GM12891 (cell line): Measurements from ENCODE around the gene AHSP.

Experiments
- DNase-seq: peaks from one replicate; pipeline ENCODE4 v3.0.0; 2011; ENCODE audit warnings: low spot score; ENCODE audit not compliant: insufficient read length
- FAIRE-seq: peaks from 2 replicates; lab custom pipeline; 2011; peaks lifted over from hg19 to GRCh38; lab: Jason Lieb, UNC
- PAX5 ChIP-seq: IDR thresholded peaks from 2 replicates; pipeline ENCODE4 v1.6.1; 2011; ENCODE audit warnings: low read length, moderate library complexity, mild to moderate bottlenecking; ENCODE audit not compliant: insufficient read depth, severe bottlenecking
- POLR2A ChIP-seq: IDR thresholded peaks from 2 replicates; pipeline ENCODE4 v1.6.1; 2011; ENCODE audit warnings: low read depth, low read length, control low read depth
- POLR2AphosphoS5 ChIP-seq: IDR thresholded peaks from 2 replicates; pipeline ENCODE4 v1.6.1; 2011; ENCODE audit warnings: low read depth, low read length, control low read depth
- POU2F2 ChIP-seq: IDR thresholded peaks from 2 replicates; pipeline ENCODE4 v1.6.1; 2011; ENCODE audit warnings: low read depth, mild to moderate bottlenecking, control low read depth, low read length, moderate library complexity
- SPI1 ChIP-seq: IDR thresholded peaks from 2 replicates; pipeline ENCODE4 v1.6.1; 2011; ENCODE audit warnings: low read depth, low read length, control low read depth
- TAF1 ChIP-seq: IDR thresholded peaks from 2 replicates; pipeline ENCODE4 v1.6.1; 2011; ENCODE audit warnings: low read depth, low read length, control low read depth

Gene AHSP

DNA sequence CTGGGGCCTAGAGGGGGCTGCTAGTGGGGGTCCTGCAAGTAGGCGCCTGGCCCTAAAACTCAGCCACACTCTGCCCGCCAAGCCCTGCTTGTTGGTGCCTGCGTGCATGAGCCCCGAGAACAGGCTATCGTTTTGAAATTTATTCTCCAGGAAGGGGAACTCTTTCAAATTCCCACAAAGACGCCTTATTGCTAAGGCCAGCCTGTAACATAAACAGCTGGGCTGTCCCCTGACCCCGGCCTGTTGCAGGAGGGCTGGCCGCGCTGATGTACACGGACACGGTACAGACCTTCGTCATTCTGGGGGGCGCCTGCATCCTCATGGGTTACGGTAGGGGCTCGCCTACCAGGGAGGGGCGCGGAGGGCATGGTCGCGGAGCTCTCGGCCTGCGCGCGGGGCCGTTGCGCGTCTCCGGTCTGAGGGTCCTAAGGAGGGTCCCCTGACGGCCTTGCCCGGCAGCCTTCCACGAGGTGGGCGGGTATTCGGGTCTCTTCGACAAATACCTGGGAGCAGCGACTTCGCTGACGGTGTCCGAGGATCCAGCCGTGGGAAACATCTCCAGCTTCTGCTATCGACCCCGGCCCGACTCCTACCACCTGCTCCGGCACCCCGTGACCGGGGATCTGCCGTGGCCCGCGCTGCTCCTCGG is 40.5 kb upstream of the AHSP start:
- no peak for DNase-seq
- no peak for TF ChIP-seq PAX5
- TF ChIP-seq POLR2AphosphoS5, result no peak
- no peak for FAIRE-seq

DNA sequence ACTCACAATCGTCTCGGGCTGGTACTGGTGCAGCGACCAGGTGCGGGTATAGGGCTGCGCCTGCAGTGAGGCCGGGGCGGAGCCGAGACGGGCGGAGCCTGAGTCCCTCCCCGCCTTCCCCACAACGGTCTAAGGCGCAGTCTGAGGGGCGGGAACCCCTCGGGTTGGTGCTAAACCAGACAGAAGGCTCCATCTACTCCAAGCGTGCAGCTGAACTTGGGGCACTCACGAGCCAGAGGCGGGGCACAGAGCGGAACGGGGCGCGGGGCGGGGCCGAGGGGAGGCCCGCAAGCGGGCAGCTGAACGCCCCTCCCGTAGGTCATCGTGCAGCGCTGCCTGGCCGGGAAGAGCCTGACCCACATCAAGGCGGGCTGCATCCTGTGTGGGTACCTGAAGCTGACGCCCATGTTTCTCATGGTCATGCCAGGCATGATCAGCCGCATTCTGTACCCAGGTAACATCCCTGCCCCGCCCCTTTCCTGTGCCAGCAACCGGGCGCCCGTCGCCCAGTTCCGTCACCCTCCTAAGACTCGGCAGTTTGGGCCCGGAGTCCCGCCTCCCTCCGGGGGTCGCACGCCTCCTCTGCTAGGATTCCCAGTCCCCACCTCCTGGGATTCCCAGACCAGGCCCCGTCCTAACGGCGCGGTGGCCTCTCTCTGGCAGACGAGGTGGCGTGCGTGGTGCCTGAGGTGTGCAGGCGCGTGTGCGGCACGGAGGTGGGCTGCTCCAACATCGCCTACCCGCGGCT is 39.8 kb upstream of the AHSP start:
- DNase-seq (peak; percentile 93), FAIRE-seq (peak; percentile 89)
- TF ChIP-seq SPI1 (no peak), POLR2A (no peak)

DNA sequence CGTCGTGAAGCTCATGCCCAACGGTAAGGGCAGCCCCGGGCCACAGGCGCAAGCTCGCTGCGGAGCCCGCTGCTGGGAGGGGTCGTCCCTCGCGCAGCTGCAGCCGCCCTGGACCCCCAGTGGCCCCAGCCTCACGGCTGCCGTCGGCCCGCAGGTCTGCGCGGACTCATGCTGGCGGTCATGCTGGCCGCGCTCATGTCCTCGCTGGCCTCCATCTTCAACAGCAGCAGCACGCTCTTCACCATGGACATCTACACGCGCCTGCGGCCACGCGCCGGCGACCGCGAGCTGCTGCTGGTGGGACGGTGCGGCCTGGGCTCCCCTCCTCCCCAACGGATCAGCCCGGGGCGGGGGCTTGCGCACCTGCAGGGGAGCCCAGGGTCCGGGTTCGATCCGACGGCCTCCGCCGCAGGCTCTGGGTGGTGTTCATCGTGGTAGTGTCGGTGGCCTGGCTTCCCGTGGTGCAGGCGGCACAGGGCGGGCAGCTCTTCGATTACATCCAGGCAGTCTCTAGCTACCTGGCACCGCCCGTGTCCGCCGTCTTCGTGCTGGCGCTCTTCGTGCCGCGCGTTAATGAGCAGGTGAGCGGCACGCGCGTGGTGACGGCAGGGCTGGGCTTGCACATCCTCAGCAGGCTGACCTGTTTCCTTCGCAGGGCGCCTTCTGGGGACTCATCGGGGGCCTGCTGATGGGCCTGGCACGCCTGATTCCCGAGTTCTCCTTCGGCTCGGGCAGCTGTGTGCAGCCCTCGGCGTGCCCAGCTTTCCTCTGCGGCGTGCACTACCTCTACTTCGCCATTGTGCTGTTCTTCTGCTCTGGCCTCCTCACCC is 39.0 kb upstream of the AHSP start:
- no peak for TF ChIP-seq PAX5
- TF ChIP-seq POLR2AphosphoS5, result no peak
- no peak for TF ChIP-seq TAF1
- no peak for TF ChIP-seq POLR2A
- DNase-seq (no peak), FAIRE-seq (peak; percentile 31)

DNA sequence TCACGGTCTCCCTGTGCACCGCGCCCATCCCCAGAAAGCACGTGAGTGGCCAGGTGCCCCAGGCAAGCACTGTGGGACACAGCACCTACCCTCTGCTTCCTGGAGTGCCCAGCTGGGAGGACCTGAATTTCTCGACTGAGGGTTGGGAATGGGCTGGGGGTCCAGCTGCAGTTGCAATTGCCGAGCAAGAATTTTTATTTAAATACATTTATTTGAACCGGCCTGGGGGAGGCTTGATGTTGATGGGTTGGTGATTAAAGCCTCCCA is 38.5 kb upstream of the AHSP start:
- FAIRE-seq, result no peak
- TF ChIP-seq POLR2AphosphoS5 (no peak), TAF1 (no peak), POLR2A (no peak), PAX5 (no peak)
- DNase-seq, result no peak

DNA sequence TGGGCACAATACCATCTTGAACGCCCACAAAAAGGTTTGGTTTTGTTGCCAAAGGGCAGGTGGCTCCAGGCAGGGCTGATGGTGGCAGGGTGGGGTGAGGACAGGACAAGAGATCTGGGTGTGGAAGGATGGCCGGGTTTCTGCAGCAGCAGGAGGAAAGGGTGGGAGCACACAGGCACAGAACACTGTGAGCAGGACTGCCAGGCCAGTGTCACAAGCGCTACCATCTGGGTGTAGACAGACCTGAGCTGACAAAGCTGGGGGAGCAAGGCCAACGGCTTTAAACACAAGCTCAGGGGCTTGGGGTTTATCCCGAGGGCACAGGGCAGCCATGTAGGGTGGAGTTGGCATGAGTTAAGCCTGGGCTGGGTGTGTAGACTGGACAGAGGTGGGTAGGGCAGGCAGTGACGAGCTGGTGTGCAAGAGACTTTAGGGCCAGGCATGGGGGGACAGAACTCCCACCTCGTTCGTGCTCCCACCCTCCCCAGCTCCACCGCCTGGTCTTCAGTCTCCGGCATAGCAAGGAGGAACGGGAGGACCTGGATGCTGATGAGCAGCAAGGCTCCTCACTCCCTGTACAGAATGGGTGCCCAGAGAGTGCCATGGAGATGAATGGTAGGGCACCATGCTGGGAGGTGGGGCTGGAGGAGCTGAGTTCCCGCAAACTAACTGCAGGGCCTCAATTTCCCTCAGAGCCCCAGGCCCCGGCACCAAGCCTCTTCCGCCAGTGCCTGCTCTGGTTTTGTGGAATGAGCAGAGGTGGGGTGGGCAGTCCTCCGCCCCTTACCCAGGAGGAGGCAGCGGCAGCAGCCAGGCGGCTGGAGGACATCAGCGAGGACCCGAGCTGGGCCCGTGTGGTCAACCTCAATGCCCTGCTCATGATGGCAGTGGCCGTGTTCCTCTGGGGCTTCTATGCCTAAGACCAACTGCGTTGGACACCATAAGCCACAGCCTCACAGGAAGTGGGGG is 37.8 kb upstream of the AHSP start:
- FAIRE-seq (no peak), DNase-seq (no peak)
- no peak for TF ChIP-seq POU2F2
- TF ChIP-seq SPI1, result no peak
- TF ChIP-seq POLR2AphosphoS5, result no peak
- TF ChIP-seq TAF1, result no peak
- TF ChIP-seq PAX5, result no peak
- no peak for TF ChIP-seq POLR2A

DNA sequence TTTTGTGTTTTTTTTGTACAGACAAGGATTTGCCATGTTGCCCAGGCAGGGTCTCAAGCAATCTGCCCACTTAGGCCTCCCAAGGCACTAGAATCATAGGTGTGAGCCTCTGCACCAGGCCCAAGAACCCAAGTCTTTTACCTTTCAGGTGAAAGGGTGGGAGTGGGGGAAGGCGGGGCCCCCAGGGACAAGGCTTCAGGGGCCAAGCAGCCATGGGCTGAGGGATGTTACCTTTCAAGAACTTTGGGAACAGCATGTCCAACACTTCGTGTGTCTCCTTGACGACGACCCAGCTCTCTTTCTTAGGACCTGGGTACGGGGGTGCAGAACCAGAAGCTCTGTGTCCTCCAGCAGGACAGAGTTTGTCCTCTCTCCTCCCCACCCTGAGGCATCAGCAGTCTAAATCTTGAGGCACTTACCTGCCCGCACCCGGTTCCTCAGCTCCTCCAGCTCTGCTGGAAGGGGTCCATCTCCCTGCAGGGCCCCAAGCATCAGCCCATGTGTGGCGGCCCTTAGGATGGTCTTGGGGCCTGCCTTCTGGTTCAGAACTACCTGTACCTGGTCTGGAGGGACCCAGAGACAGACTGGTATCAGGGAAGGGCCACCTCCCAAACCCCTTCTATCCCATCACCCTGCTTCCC is 35.8 kb upstream of the AHSP start:
- FAIRE-seq, result no peak
- no peak for DNase-seq
- TF ChIP-seq PAX5 (no peak), POLR2AphosphoS5 (no peak), POLR2A (no peak), TAF1 (no peak), SPI1 (no peak), POU2F2 (no peak)

DNA sequence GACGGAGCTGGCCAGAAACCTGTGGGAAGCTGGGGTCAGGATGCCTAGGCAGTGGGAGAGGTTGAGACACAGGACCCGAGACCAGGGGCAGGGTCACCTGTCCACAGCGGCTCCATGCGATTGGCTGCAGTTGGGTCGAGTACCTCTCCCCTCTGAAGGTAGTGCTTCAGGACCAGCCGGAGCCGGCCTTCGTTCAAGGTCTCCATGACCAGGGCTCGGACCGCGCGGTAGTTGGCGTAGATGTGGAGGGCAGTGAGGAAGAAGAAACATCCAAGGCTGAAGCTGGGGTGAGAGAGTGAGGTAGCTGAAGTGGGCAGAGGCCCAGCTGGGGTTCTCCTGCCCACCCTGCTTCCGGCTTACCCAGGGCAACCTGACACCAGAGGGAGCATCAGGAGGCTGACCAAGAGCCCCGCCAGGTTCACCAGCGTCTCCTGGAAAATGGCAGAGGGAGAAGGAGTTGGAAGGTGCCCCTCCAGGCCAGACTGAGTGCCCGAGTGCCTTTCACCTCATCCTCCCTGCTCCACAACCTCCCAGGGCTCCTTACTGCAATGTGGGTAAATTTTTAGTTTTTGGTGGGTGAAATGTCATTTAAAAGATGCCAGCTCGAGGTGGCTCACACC is 34.1 kb upstream of the AHSP start:
- FAIRE-seq, result no peak
- TF ChIP-seq PAX5 (no peak), SPI1 (no peak), POLR2A (no peak), POU2F2 (no peak), TAF1 (no peak), POLR2AphosphoS5 (no peak)
- no peak for DNase-seq

DNA sequence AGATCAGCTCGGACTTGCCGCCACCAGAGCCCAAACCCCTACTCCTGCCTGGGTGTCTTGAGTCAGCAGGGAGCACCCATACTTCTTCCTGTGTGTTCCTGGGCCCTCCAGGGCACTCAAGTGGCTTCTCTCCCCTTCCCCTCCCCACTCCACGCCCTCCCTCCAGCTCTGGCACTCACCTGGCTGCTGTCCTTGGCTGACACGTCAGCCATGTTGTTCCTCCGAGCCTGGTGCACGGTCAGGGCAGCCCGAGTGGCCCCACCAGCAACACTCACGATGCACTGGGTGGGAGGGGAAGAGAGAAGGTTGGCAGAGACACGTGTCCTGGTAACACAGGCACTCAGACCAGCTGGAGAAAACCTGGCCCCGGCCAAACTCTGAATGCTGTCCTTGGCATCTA is 31.0 kb upstream of the AHSP start:
- no peak for TF ChIP-seq SPI1
- TF ChIP-seq PAX5, result no peak
- no peak for TF ChIP-seq TAF1
- no peak for TF ChIP-seq POLR2A
- no peak for TF ChIP-seq POLR2AphosphoS5
- TF ChIP-seq POU2F2, result no peak
- FAIRE-seq (no peak), DNase-seq (no peak)

DNA sequence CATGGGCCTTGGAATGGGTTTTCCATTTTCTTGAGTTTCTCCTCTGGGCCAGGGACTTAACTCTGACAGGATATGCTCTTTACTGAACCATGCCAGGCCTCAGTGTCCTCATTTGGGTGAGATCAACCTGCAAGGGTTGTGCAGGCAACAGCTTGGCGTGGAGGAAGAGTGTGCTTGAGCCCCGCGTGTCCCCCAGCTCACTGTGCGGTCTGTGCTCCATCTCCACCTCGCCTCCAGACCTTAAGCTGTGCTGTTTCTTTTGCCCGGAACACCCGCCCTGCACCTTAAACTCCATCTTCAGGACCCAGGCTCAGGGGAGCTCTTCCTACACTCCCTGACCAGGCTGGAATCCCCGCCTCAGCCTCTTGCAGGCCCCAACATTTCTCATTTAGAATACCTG is 29.2 kb upstream of the AHSP start:
- FAIRE-seq (no peak), DNase-seq (no peak)
- no peak for TF ChIP-seq SPI1
- TF ChIP-seq POU2F2, result no peak
- no peak for TF ChIP-seq POLR2AphosphoS5
- TF ChIP-seq POLR2A, result no peak
- no peak for TF ChIP-seq TAF1
- TF ChIP-seq PAX5, result no peak
